SJCRH30 (cell line): ENCODE results near the gene KCNA1. TPM values are rescaled to one million over a fixed set of nuclear protein-coding genes. Genes with fewer than 3 reads are reported as not detected.
"Not testable (repeated sequence)": the region's sequence is repeated elsewhere in the genome, so short reads cannot be mapped to it uniquely, and the experiment has no call there.

Experiments used
- DNase-seq, 2 experiments: peaks; one replicate each; pipeline ENCODE4 v3.0.0-alpha.2; 2015 to 2020
- H3K27ac ChIP-seq: fragments of 250-450 bp; sonication (Bioruptor Pico); 2 replicates; pipeline ENCODE4 v1.5.1; 2020; ENCODE audit warnings: mild to moderate bottlenecking, moderate library complexity
- H3K27me3 ChIP-seq: fragments of 250-450 bp; sonication (Bioruptor Pico); 2 replicates; pipeline ENCODE4 v1.5.1; 2020; ENCODE audit warnings: mild to moderate bottlenecking, moderate library complexity
- H3K36me3 ChIP-seq: fragments of 250-450 bp; sonication (Bioruptor Pico); 2 replicates; pipeline ENCODE4 v1.5.1; 2020; ENCODE audit warnings: mild to moderate bottlenecking, moderate library complexity
- H3K4me1 ChIP-seq: fragments of 250-450 bp; sonication (Bioruptor Pico); 2 replicates; pipeline ENCODE4 v1.5.1; 2020; ENCODE audit warnings: mild to moderate bottlenecking, moderate library complexity
- H3K4me3 ChIP-seq: fragments of 250-450 bp; sonication (Bioruptor Pico); 2 replicates; pipeline ENCODE4 v1.5.1; 2020; ENCODE audit warnings: mild to moderate bottlenecking, moderate library complexity
- H3K9me3 ChIP-seq: fragments of 250-450 bp; sonication (Bioruptor Pico); replicated peaks from 2 replicates; pipeline ENCODE4 v1.5.1; 2020; ENCODE audit warnings: mild to moderate bottlenecking, moderate library complexity
- total RNA-seq: library from RNA; depleted of rRNA; stranded (reverse); fragments of >200 nt; shearing (Covaris generic); gene quantifications from 2 replicates; pipeline ENCODE4 v1.2.3, GENCODE V29; 2014; rRNA removed

KCNA1 gene
- total RNA-seq, result not detected in 2 replicates

GRCh38 chr12:4909734-4910501 lies at the start of gene KCNA1:
Gene KCNA1, plus strand, starts transcription at chr12:4909905. Its CDS starts 1,474 bp downstream, at chr12:4911379.
- no peaks in the 10 kb centered on the region; the same call in 1 of the 2 replicates for H3K27me3 ChIP-seq
- DNase-seq, result no peak

GRCh38 chr12:4860741-4861140 lies 49.0 kb upstream of the KCNA1 start:
- H3K27ac ChIP-seq, result no peak overlapping the region
- H3K27me3 ChIP-seq, result peaks cover 27% of the 10 kb centered on the region
- no peaks in the 10 kb centered on the region for H3K36me3 ChIP-seq
- no peak overlapping the region for H3K4me3 ChIP-seq
- no peaks in the 10 kb centered on the region for H3K9me3 ChIP-seq
- no peak for DNase-seq
- H3K4me1 ChIP-seq, result no peaks in the 10 kb centered on the region

More at GRCh38 chr12:4909734-4910501, at the start of gene KCNA1:
- Histone ChIP-seq H3K27ac (no peak within 1 kb of the TSS), H3K36me3 (no peaks in the 10 kb centered on the region), H3K4me3 (no peak within 1 kb of the TSS), H3K4me1 (no peaks in the 10 kb centered on the region), H3K9me3 (no peaks in the 10 kb centered on the region)

GRCh38 chr12:4862809-4863208 lies 46.9 kb upstream of the KCNA1 start:
- Histone ChIP-seq H3K9me3 (no peaks in the 10 kb centered on the region), H3K27me3 (peaks cover 19% of the 10 kb centered on the region), H3K4me3 (no peak overlapping the region)

GRCh38 chr12:4864575-4864974 lies 45.1 kb upstream of the KCNA1 start:
- Histone ChIP-seq H3K27ac (no peak overlapping the region), H3K4me1 (no peaks in the 10 kb centered on the region), H3K4me3 (no peak overlapping the region), H3K9me3 (no peaks in the 10 kb centered on the region), H3K36me3 (no peaks in the 10 kb centered on the region), H3K27me3 (peaks cover 12% of the 10 kb centered on the region)
- no peak for DNase-seq

More at GRCh38 chr12:4862809-4863208, 46.9 kb upstream of the KCNA1 start:
- Histone ChIP-seq H3K36me3 (no peaks in the 10 kb centered on the region), H3K27ac (no peak overlapping the region), H3K4me1 (no peaks in the 10 kb centered on the region)
- DNase-seq, result no peak

- H3K9me3 ChIP-seq, result no peaks in the 10 kb centered on the region
- H3K27ac ChIP-seq, result no peak overlapping the region
- H3K4me3 ChIP-seq, result no peak overlapping the region
- peaks cover 12% of the 10 kb centered on the region for H3K27me3 ChIP-seq
- DNase-seq, result no peak
- no peaks in the 10 kb centered on the region for H3K4me1 ChIP-seq
- no peaks in the 10 kb centered on the region for H3K36me3 ChIP-seq
These were observed 44.5 kb upstream of the KCNA1 start for GRCh38 chr12:4865246-4865645.

GRCh38 chr12:4866299-4866698 lies 43.4 kb upstream of the KCNA1 start:
- H3K9me3 ChIP-seq, result no peaks in the 10 kb centered on the region
- DNase-seq, result no peak
- no peaks in the 10 kb centered on the region for H3K36me3 ChIP-seq
- no peaks in the 10 kb centered on the region for H3K4me1 ChIP-seq
- H3K4me3 ChIP-seq, result no peak overlapping the region
- H3K27me3 ChIP-seq, result peaks cover 12% of the 10 kb centered on the region
- no peak overlapping the region for H3K27ac ChIP-seq

- no peaks in the 10 kb centered on the region for H3K36me3 ChIP-seq
- H3K27me3 ChIP-seq, result peaks cover 9% of the 10 kb centered on the region; the same call in 1 of the 2 replicates
- DNase-seq, result no peak
- H3K4me1 ChIP-seq, result no peaks in the 10 kb centered on the region
- no peak overlapping the region for H3K27ac ChIP-seq
- H3K4me3 ChIP-seq, result no peak overlapping the region
- H3K9me3 ChIP-seq, result no peaks in the 10 kb centered on the region
These were observed 42.3 kb upstream of the KCNA1 start for GRCh38 chr12:4867384-4867783.

GRCh38 chr12:4870423-4870822 lies 39.3 kb upstream of the KCNA1 start:
- Histone ChIP-seq H3K27ac (no peak overlapping the region), H3K4me3 (no peak overlapping the region), H3K4me1 (no peaks in the 10 kb centered on the region), H3K27me3 (peaks cover 4% of the 10 kb centered on the region; the same call in 1 of the 2 replicates), H3K36me3 (no peaks in the 10 kb centered on the region), H3K9me3 (no peaks in the 10 kb centered on the region)
- DNase-seq, result no peak

GRCh38 chr12:4871514-4871913 lies 38.2 kb upstream of the KCNA1 start:
- no peaks in the 10 kb centered on the region for H3K9me3 ChIP-seq
- no peaks in the 10 kb centered on the region for H3K4me1 ChIP-seq
- DNase-seq, result no peak
- no peak overlapping the region for H3K4me3 ChIP-seq
- H3K27me3 ChIP-seq, result peaks cover 4% of the 10 kb centered on the region; the same call in 1 of the 2 replicates
- no peak overlapping the region for H3K27ac ChIP-seq
- no peaks in the 10 kb centered on the region for H3K36me3 ChIP-seq

GRCh38 chr12:4873947-4874346 lies 35.8 kb upstream of the KCNA1 start:
- no peaks in the 10 kb centered on the region for H3K4me1 ChIP-seq
- no peaks in the 10 kb centered on the region for H3K36me3 ChIP-seq
- no peak for DNase-seq
- no peak overlapping the region for H3K27ac ChIP-seq
- peaks cover 4% of the 10 kb centered on the region; the same call in 1 of the 2 replicates for H3K27me3 ChIP-seq
- H3K4me3 ChIP-seq, result no peak overlapping the region
- H3K9me3 ChIP-seq, result no peaks in the 10 kb centered on the region

- no peaks in the 10 kb centered on the region for H3K36me3 ChIP-seq
- no peaks in the 10 kb centered on the region for H3K9me3 ChIP-seq
- H3K27me3 ChIP-seq, result peaks cover 4% of the 10 kb centered on the region; the same call in 1 of the 2 replicates
- H3K4me3 ChIP-seq, result no peak overlapping the region
- DNase-seq, result no peak
- no peaks in the 10 kb centered on the region for H3K4me1 ChIP-seq
- no peak overlapping the region for H3K27ac ChIP-seq
These were observed 35.0 kb upstream of the KCNA1 start for GRCh38 chr12:4874671-4875070.

- not testable (repeated sequence) for H3K4me1 ChIP-seq
These were observed 30.2 kb upstream of the KCNA1 start for GRCh38 chr12:4879481-4879880.

GRCh38 chr12:4881266-4882064 lies 28.2 kb upstream of the KCNA1 start:
- Histone ChIP-seq H3K9me3 (no peaks in the 10 kb centered on the region), H3K27ac (no peak overlapping the region), H3K27me3 (no peaks in the 10 kb centered on the region), H3K4me3 (no peak overlapping the region), H3K36me3 (no peaks in the 10 kb centered on the region), H3K4me1 (no peaks in the 10 kb centered on the region)
- DNase-seq, result no peak

More at GRCh38 chr12:4879481-4879880, 30.2 kb upstream of the KCNA1 start:
- not testable (repeated sequence) for DNase-seq, H3K4me3 ChIP-seq, H3K9me3 ChIP-seq, H3K36me3 ChIP-seq, H3K27ac ChIP-seq, H3K27me3 ChIP-seq

- H3K27ac ChIP-seq, result no peak overlapping the region
- no peaks in the 10 kb centered on the region for H3K4me1 ChIP-seq
- H3K9me3 ChIP-seq, result no peaks in the 10 kb centered on the region
- H3K36me3 ChIP-seq, result no peaks in the 10 kb centered on the region
- no peak for DNase-seq
- no peak overlapping the region for H3K4me3 ChIP-seq
- peaks cover 16% of the 10 kb centered on the region; the same call in 1 of the 2 replicates for H3K27me3 ChIP-seq
These were observed 17.8 kb upstream of the KCNA1 start for GRCh38 chr12:4891866-4892265.

- H3K4me1 ChIP-seq, result no peaks in the 10 kb centered on the region
- no peak overlapping the region for H3K27ac ChIP-seq
- peaks cover 13% of the 10 kb centered on the region; the same call in 1 of the 2 replicates for H3K27me3 ChIP-seq
- H3K9me3 ChIP-seq, result no peaks in the 10 kb centered on the region
- H3K36me3 ChIP-seq, result no peaks in the 10 kb centered on the region
- no peak overlapping the region for H3K4me3 ChIP-seq
- DNase-seq, result no peak
These were observed 17.3 kb upstream of the KCNA1 start for GRCh38 chr12:4892418-4892817.
